H1 (cell line): Measurements from ENCODE around the gene SH2D7. TPM values are rescaled to one million over a fixed set of nuclear protein-coding genes. Genes with fewer than 3 reads are reported as not detected.

Experiments
- CTCF ChIA-PET: fragments of 300-600 bp; sonication (Branson Sonifier 250); formaldehyde crosslinking; loops from one replicate; lab custom pipeline; 2021; ENCODE audit not compliant: partially characterized antibody; lab: Charles Lee
- POLR2A ChIA-PET: fragments of 300-600 bp; sonication (Branson Sonifier 250); formaldehyde crosslinking; loops from one replicate; lab custom pipeline; 2021; ENCODE audit warnings: inconsistent platforms; ENCODE audit not compliant: partially characterized antibody; lab: Charles Lee
- DNase-seq, 2 experiments: peaks; one replicate each; pipeline versions ENCODE4 v3.0.0 to v3.0.0-alpha.2; 2010 to 2022; ENCODE audit warnings: low spot score in 2 of 2, low read depth in 1 of 2, mixed read lengths in 1 of 2
- FAIRE-seq: peaks from 2 replicates; lab custom pipeline; 2011; peaks lifted over from hg19 to GRCh38; lab: Jason Lieb, UNC
- H2AFZ ChIP-seq: 2 replicates; pipeline ENCODE4 v1.8.1; 2012; ENCODE audit warnings: low read length, inconsistent platforms
- H2AK5ac ChIP-seq: 2 replicates; pipeline ENCODE4 v1.6.1; 2013; ENCODE audit warnings: low read depth, low read length
- H2BK120ac ChIP-seq: replicated peaks from 2 replicates; pipeline ENCODE3; 2013; ENCODE audit warnings: low read depth, low read length, inconsistent platforms
- H2BK12ac ChIP-seq: 2 replicates; pipeline ENCODE4 v1.6.1; 2013; ENCODE audit warnings: low read depth, low read length
- H2BK15ac ChIP-seq: 2 replicates; pipeline ENCODE4 v1.6.1; 2013; ENCODE audit warnings: low read length
- H2BK20ac ChIP-seq: 2 replicates; pipeline ENCODE4 v1.6.1; 2013; ENCODE audit warnings: low read length
- H2BK5ac ChIP-seq: 2 replicates; pipeline ENCODE4 v1.6.1; 2013; ENCODE audit warnings: low read depth, low read length
- H3K14ac ChIP-seq: 2 replicates; pipeline ENCODE4 v1.6.1; 2013; ENCODE audit warnings: inconsistent platforms; ENCODE audit not compliant: insufficient read length
- H3K18ac ChIP-seq: 2 replicates; pipeline ENCODE4 v1.6.1; 2013; ENCODE audit warnings: low read length; ENCODE audit errors: extremely low read depth
- H3K23ac ChIP-seq: 2 replicates; pipeline ENCODE4 v1.6.1; 2013; ENCODE audit warnings: inconsistent platforms; ENCODE audit not compliant: insufficient read length
- H3K23me2 ChIP-seq: 2 replicates; pipeline ENCODE4 v1.6.1; 2013; ENCODE audit warnings: low read depth, low read length
- H3K27ac ChIP-seq: 2 replicates; pipeline ENCODE4 v1.6.1; 2011; ENCODE audit warnings: low read depth, low read length, inconsistent platforms
- H3K27me3 ChIP-seq, 4 experiments: replicated peaks in 1 of 4; 1 replicate in 1 of 4; 2 replicates in 3 of 4; pipeline versions ENCODE4 v1.6.1 to v1.8.1; 2011 to 2013; ENCODE audit warnings: low read length in 3 of 4, mild to moderate bottlenecking in 3 of 4, inconsistent platforms in 2 of 4, mixed read lengths in 2 of 4, moderate library complexity in 1 of 4; ENCODE audit not compliant: control insufficient read depth in 3 of 4, insufficient read depth in 3 of 4; ENCODE audit errors: extremely low read depth in 1 of 4
- H3K36me3 ChIP-seq, 4 experiments: 2 replicates each; pipeline versions ENCODE4 v1.6.1 to v1.8.1; 2011 to 2013; ENCODE audit warnings: mild to moderate bottlenecking in 4 of 4, low read length in 3 of 4, moderate library complexity in 2 of 4, control low read depth in 1 of 4, inconsistent platforms in 1 of 4; ENCODE audit not compliant: insufficient read depth in 4 of 4, control insufficient read depth in 2 of 4
- H3K4ac ChIP-seq: replicated peaks from 2 replicates; pipeline ENCODE3; 2013; ENCODE audit warnings: low read length, low read depth, mixed read lengths, inconsistent platforms; ENCODE audit not compliant: insufficient read length
- H3K4me1 ChIP-seq, 4 experiments: replicated peaks in 1 of 4; 1 replicate in 1 of 4; 2 replicates in 3 of 4; pipeline versions ENCODE4 v1.6.1 to v1.8.1; 2011 to 2013; ENCODE audit warnings: low read length in 3 of 4, inconsistent platforms in 2 of 4, mixed read lengths in 1 of 4; ENCODE audit not compliant: insufficient read depth in 4 of 4, control insufficient read depth in 3 of 4
- H3K4me2 ChIP-seq, 2 experiments: 2 replicates each; pipeline versions ENCODE4 v1.6.1 to v1.8.1; 2011 to 2013; ENCODE audit warnings: low read depth in 2 of 2, low read length in 2 of 2, control low read depth in 1 of 2, inconsistent platforms in 1 of 2, mild to moderate bottlenecking in 1 of 2; ENCODE audit not compliant: insufficient read depth in 1 of 2
- H3K4me3 ChIP-seq, 4 experiments: fragments of 200-600, 300-600 bp in 1 of 4; sonication (generic), shearing (Covaris generic), sonication (Bioruptor Twin) in 1 of 4; 2 replicates each; pipeline versions ENCODE4 v1.5.1 to v1.8.1; 2011 to 2016; ENCODE audit warnings: low read length in 4 of 4, low read depth in 3 of 4, control low read depth in 2 of 4, inconsistent platforms in 2 of 4, mild to moderate bottlenecking in 2 of 4, mixed read lengths in 1 of 4, moderate library complexity in 1 of 4; ENCODE audit not compliant: insufficient read depth in 2 of 4; ENCODE audit errors: extremely low read depth in 1 of 4
- H3K56ac ChIP-seq: replicated peaks from 2 replicates; pipeline ENCODE3; 2013; ENCODE audit warnings: low read depth, mild to moderate bottlenecking, mixed read lengths, low read length, inconsistent platforms; ENCODE audit not compliant: insufficient read length
- H3K79me1 ChIP-seq: 2 replicates; pipeline ENCODE4 v1.6.1; 2013; ENCODE audit warnings: low read depth, low read length, control low read depth
- H3K79me2 ChIP-seq, 2 experiments: 2 replicates each; pipeline versions ENCODE4 v1.6.1 to v1.8.1; 2012 to 2013; ENCODE audit warnings: low read length in 2 of 2, mild to moderate bottlenecking in 2 of 2, inconsistent platforms in 1 of 2; ENCODE audit not compliant: insufficient read depth in 2 of 2, control insufficient read depth in 1 of 2
- H3K9ac ChIP-seq, 4 experiments: replicated peaks in 1 of 4; 1 replicate in 1 of 4; 2 replicates in 3 of 4; pipeline versions ENCODE4 v1.6.1 to v1.8.1; 2011 to 2013; ENCODE audit warnings: low read depth in 3 of 4, low read length in 3 of 4, control low read depth in 2 of 4, mild to moderate bottlenecking in 2 of 4, moderate library complexity in 2 of 4, inconsistent platforms in 1 of 4; ENCODE audit errors: extremely low read depth in 1 of 4
- H3K9me3 ChIP-seq, 2 experiments: 2 replicates each; pipeline versions ENCODE4 v1.6.1 to v1.8.1; 2012 to 2013; ENCODE audit warnings: mild to moderate bottlenecking in 2 of 2, moderate library complexity in 2 of 2, control low read depth in 1 of 2, inconsistent platforms in 1 of 2, low read depth in 1 of 2, low read length in 1 of 2, mixed read lengths in 1 of 2; ENCODE audit not compliant: insufficient read depth in 2 of 2
- H4K20me1 ChIP-seq, 2 experiments: replicated peaks in 1 of 2; 2 replicates each; pipeline versions ENCODE3 to v1.8.1; 2011 to 2013; ENCODE audit warnings: inconsistent platforms in 2 of 2, low read length in 2 of 2, mild to moderate bottlenecking in 1 of 2; ENCODE audit not compliant: insufficient read depth in 2 of 2, control insufficient read depth in 1 of 2
- H4K5ac ChIP-seq: 2 replicates; pipeline ENCODE4 v1.6.1; 2013; ENCODE audit warnings: low read length, low read depth, mixed read lengths, inconsistent platforms; ENCODE audit not compliant: insufficient read length
- H4K8ac ChIP-seq: 2 replicates; pipeline ENCODE4 v1.8.0; 2013; ENCODE audit warnings: mild to moderate bottlenecking, moderate library complexity, low read length, inconsistent platforms; ENCODE audit not compliant: insufficient read depth; ENCODE audit errors: extremely low read depth
- H4K91ac ChIP-seq: replicated peaks from 2 replicates; pipeline ENCODE3; 2013; ENCODE audit warnings: low read length, mixed read lengths, inconsistent platforms; ENCODE audit not compliant: insufficient read length
- EGR1 ChIP-seq: IDR thresholded peaks from 2 replicates; pipeline ENCODE4 v1.6.1; 2011; ENCODE audit warnings: low read depth, low read length, borderline replicate concordance
- GABPA ChIP-seq: IDR thresholded peaks from 2 replicates; pipeline ENCODE4 v1.6.1; 2011; ENCODE audit warnings: mild to moderate bottlenecking, low read length, moderate library complexity, borderline replicate concordance; ENCODE audit not compliant: insufficient read depth
- NANOG ChIP-seq: IDR thresholded peaks from 2 replicates; pipeline ENCODE4 v1.6.1; 2011; ENCODE audit warnings: low read length, low read depth, mild to moderate bottlenecking, inconsistent platforms; ENCODE audit not compliant: insufficient read depth, poor library complexity, severe bottlenecking
- RFX5 ChIP-seq: IDR thresholded peaks from 2 replicates; pipeline ENCODE4 v1.6.1; 2011; ENCODE audit warnings: low read depth, low read length, improper control_type of control experiment, borderline replicate concordance
- SAP30 ChIP-seq: fragments of 300-600 bp; sonication (generic); IDR thresholded peaks from 2 replicates; pipeline ENCODE4 v1.7.1; 2012; ENCODE audit warnings: low read length, moderate library complexity, mild to moderate bottlenecking, inconsistent platforms; ENCODE audit not compliant: insufficient read depth, insufficient replicate concordance
- SIX5 ChIP-seq: IDR thresholded peaks from 2 replicates; pipeline ENCODE4 v1.6.1; 2011; ENCODE audit warnings: mild to moderate bottlenecking, low read depth, low read length
- SRF ChIP-seq: IDR thresholded peaks from 2 replicates; pipeline ENCODE4 v1.6.1; 2011; ENCODE audit warnings: mild to moderate bottlenecking, low read depth, low read length, moderate library complexity
- TEAD4 ChIP-seq: IDR thresholded peaks from 2 replicates; pipeline ENCODE4 v1.6.1; 2012; ENCODE audit warnings: low read depth, low read length, inconsistent platforms, mixed read lengths
- WGBS, 2 experiments: shearing (Covaris generic) in 1 of 2; methylation state at CpG; one replicate each; pipeline versions ENCODE4 v1.1.6 to v1.1.7; 2013 to 2015; ENCODE audit warnings: low lambda C conversion rate in 2 of 2, mixed read lengths in 2 of 2, inconsistent platforms in 1 of 2, low coverage in 1 of 2, missing lambda C conversion rate in 1 of 2; ENCODE audit not compliant: insufficient replicate concordance in 2 of 2, insufficient coverage in 1 of 2, insufficient read length in 1 of 2; ENCODE audit errors: extremely low coverage in 1 of 2, missing lambda C conversion rate in 1 of 2; 5-methylcytosine and 5-hydroxymethylcytosine counted together
- polyA plus RNA-seq, 7 experiments: library from polyadenylated mRNA; depleted of rRNA in 3 of 7; stranded (reverse) in 5 of 7; unstranded in 2 of 7; fragments of >200 nt in 5 of 7; fragments of 200-250 nt in 2 of 7; gene quantifications; 1 replicate in 5 of 7; 2 replicates in 1 of 7; 4 replicates in 1 of 7; pipeline versions ENCODE4 v1.2.1 to v1.2.3, GENCODE V29; 2011 to 2013; ENCODE audit warnings: missing spikeins in 2 of 7, mixed read lengths in 2 of 7
- total RNA-seq: library from RNA; stranded (reverse); fragmentation: NEBNext Ultra II Directional; extraction: Animal tissue kit (Norgen Biotek cat#: 25700); gene quantifications from 2 replicates; pipeline ENCODE4 v1.2.1, GENCODE V29; 2021

The SH2D7 gene
- total and polyA plus RNA-seq, 2 of the 8 experiments (the other 6 are each of a cell fraction or from before 2014, with no cell fraction given) = not detected

DNA sequence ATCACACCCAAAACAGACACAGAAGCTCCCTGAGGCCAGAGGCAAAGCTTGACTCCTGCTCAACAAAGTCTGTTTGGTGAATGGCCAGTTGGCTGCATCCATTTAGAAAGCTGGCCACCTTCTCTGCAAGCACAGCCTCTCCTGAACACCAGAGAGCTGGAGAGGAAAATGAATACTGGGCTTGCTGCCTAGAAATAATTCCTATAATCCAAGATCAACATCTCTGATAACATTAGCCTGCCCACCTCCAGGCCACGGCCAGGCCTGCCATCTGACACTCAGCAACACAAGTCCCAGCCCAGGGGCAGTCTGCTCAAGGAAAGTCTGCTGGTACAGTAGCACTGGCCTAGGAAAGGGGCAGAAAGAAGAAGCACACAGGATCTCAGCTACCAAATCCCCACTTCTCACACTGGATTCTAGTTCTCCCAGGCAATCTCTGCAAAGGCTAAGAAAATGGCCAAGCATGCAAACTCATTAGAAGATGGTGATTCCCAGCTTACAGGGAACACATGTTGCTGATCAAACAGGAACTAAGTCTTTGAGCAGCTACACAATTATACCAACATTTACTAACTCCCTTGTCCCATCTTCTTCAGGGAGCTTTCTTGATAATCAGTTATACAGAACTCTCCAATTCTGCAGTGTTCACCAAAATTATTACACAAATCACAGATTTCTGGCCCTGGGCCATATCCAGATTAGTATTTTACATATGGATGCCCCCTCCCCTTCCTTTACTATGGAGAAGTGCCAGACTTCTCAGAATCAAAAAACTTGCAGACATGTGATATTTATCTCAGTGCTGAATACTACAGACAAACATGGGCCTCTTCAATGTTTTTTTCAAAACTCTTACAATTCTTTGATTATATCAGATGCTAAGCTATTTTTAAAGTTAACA lies 24.8 kb upstream of the SH2D7 start:
- Histone ChIP-seq H2AFZ (no peak overlapping the region), H3K27me3 (no peaks in the 10 kb centered on the region; a peak in 1 of 7 replicates), H4K20me1 (peaks cover 0 to 9% of the 10 kb centered on the region in 2 experiments), H3K79me1 (peaks cover 10% of the 10 kb centered on the region), H3K23ac (no peak overlapping the region), H3K36me3 (no peaks in the 10 kb centered on the region), H3K79me2 (peaks cover 3 to 55% of the 10 kb centered on the region in 2 experiments; a peak in 3 of 4 replicates), H3K9ac (no peak overlapping the region), H2BK120ac (no peak overlapping the region), H2BK20ac (no peak overlapping the region), H2BK5ac (no peak overlapping the region), H3K18ac (no peak overlapping the region), H3K4ac (no peak overlapping the region), H4K8ac (no peak overlapping the region), H2BK12ac (no peak overlapping the region), H3K4me3 (no peak overlapping the region), H3K4me1 (peaks cover 9 to 35% (median 21%) of the 10 kb centered on the region in 4 experiments), H3K9me3 (no peaks in the 10 kb centered on the region), H4K5ac (no peak overlapping the region), H4K91ac (no peak overlapping the region), H2BK15ac (no peak overlapping the region), H3K27ac (no peak overlapping the region), H2AK5ac (no peak overlapping the region), H3K56ac (no peak overlapping the region), H3K14ac (no peak overlapping the region), H3K4me2 (no peak overlapping the region), H3K23me2 (no peaks in the 10 kb centered on the region; the same call in 1 of the 2 replicates)
- no peak for DNase-seq
- CTCF ChIA-PET = interaction anchor here (0.9 to 2.6 kb wide), 11 partner anchors 9 to 109 kb away, joined by 3 to 11 read pairs (median 5); no protein-coding TSS in a partner anchor
- POLR2A ChIA-PET = no interaction called here
- no peak for FAIRE-seq
- WGBS, 2 experiments = 92% methylated on average over 1 of the region's 1 CpG; no CpG with 5 or more reads in 1 of the 2 experiments
- no peak for TF ChIP-seq NANOG
- TF ChIP-seq TEAD4 = no peak
- no peak for TF ChIP-seq SRF
- TF ChIP-seq RFX5 = no peak
- TF ChIP-seq SIX5 = no peak
- TF ChIP-seq SAP30 = no peak
- no peak for TF ChIP-seq EGR1
- no peak for TF ChIP-seq GABPA
